Epithelial cell of esophagus (primary cell): ENCODE measurements around the gene NFIB.

Experiments
- DNase-seq: peaks from one replicate; pipeline ENCODE4 v3.0.0; 2010; ENCODE audit warnings: low read depth
- H3K4me3 ChIP-seq: 2 replicates; pipeline ENCODE4 v1.5.1; 2011; ENCODE audit warnings: mild to moderate bottlenecking, low read length, control low read depth
- CTCF ChIP-seq: IDR thresholded peaks from 2 replicates; pipeline ENCODE4 v1.5.1; 2011; ENCODE audit warnings: low read depth, mild to moderate bottlenecking, low read length, control low read depth, inconsistent platforms; ENCODE audit not compliant: insufficient read depth; ENCODE audit errors: missing control alignments

Gene NFIB

GRCh38 chr9:14345354-14346230, 31.7 kb upstream of the NFIB start:
- TF ChIP-seq CTCF: no peak
- DNase-seq: no peak
- no peak overlapping the region for H3K4me3 ChIP-seq

GRCh38 chr9:14344941-14345353, 31.0 kb upstream of the NFIB start:
- no peak for TF ChIP-seq CTCF
- DNase-seq: no peak
- H3K4me3 ChIP-seq: no peak overlapping the region

- no peak for TF ChIP-seq CTCF
- peak; percentile 16 for DNase-seq
- H3K4me3 ChIP-seq: no peak overlapping the region
These were observed 30.1 kb upstream of the NFIB start for GRCh38 chr9:14344053-14344524.

- no peak for TF ChIP-seq CTCF
- H3K4me3 ChIP-seq: no peak overlapping the region
These were observed 29.5 kb upstream of the NFIB start for GRCh38 chr9:14343261-14344031.

GRCh38 chr9:14342736-14343135, 28.8 kb upstream of the NFIB start:
- no peak overlapping the region for H3K4me3 ChIP-seq
- no peak for TF ChIP-seq CTCF
- DNase-seq: no peak

More at GRCh38 chr9:14343261-14344031, 29.5 kb upstream of the NFIB start:
- DNase-seq: no peak

GRCh38 chr9:14341437-14342122, 27.6 kb upstream of the NFIB start:
- no peak for DNase-seq
- TF ChIP-seq CTCF: no peak
- no peak overlapping the region for H3K4me3 ChIP-seq
